Measurements from ENCODE around the gene RAB28.
A peak's percentile ranks its signal among the peaks of the same experiment; 100 is the strongest.

DNA sequence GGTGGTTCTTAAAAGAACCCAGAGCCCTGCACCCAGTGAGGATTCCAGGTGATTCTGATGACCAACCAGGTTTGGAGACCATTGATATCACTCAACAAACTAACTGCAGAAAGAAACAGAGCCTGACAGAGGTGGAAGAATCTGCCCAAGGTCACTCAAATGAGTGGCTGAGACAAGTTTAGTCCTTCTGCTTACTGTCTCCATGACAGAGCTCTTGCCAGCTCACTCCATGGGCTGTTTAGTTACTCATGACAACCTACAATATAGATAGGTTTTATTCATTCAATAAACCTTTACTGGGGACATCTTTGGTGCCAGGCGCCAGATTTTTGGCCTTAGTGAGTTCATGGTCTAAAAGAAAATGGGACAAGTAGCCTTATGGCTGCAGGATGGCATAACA, 124.3 kb downstream of the RAB28 start:
- TF ChIP-seq CTCF (IDR thresholded peaks at IDR 0.05) (no peak), POLR2A (IDR thresholded peaks at IDR 0.05) (no peak), EP300 (IDR thresholded peaks at IDR 0.05) (no peak), POLR2AphosphoS5 (IDR thresholded peaks at IDR 0.05) (peak in 1 of 4 donors; percentile 50)
